BE2C (cell line): ENCODE data around the gene PHF1.
"Not testable (repeated sequence)": the region's sequence is repeated elsewhere in the genome, so short reads cannot be mapped to it uniquely, and the experiment has no call there.

Source experiments
- DNase-seq: peaks from one replicate; pipeline ENCODE4 v3.0.0-alpha.2; 2020
- H3K27me3 ChIP-seq: fragments of 250-450 bp; sonication (Bioruptor Pico); 2 replicates; pipeline ENCODE4 v1.5.1; 2020; ENCODE audit warnings: mild to moderate bottlenecking
- H3K36me3 ChIP-seq: fragments of 250-450 bp; sonication (Bioruptor Pico); 2 replicates; pipeline ENCODE4 v1.5.1; 2020; ENCODE audit warnings: mild to moderate bottlenecking
- H3K4me1 ChIP-seq: fragments of 250-450 bp; sonication (Bioruptor Pico); 2 replicates; pipeline ENCODE4 v1.5.1; 2020
- H3K4me3 ChIP-seq: 2 replicates; pipeline ENCODE4 v1.5.1; 2011; ENCODE audit warnings: low read depth, low read length
- H3K9me3 ChIP-seq: fragments of 250-450 bp; sonication (Bioruptor Pico); 2 replicates; pipeline ENCODE4 v1.5.1; 2020
- TF ChIP-seq, protein P1 (sequence below): IDR thresholded peaks from 2 replicates; pipeline ENCODE4 v1.5.1; 2012; ENCODE audit warnings: mild to moderate bottlenecking, low read depth, low read length

The PHF1 gene

DNA sequence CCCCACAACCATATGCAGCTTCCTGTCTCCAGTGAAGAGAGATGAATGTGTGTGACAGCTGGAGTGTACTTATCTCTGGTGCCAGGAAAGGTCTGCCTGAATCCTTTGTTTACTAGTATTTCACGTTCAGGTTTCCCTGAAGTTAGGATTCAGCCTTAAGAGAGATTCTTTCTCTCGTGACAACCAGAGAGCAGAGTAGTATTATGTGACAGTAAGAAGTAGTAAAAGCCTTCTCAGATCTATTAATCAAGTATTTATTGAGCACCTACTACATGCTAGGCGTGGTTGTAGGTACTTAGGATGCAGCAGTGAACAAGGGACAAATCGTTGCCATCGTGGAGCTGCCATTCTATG, 18.2 kb upstream of the PHF1 start:
- no peak for DNase-seq
- no peaks in the 10 kb centered on the region for H3K9me3 ChIP-seq
- peak overlapping the region; percentile 95 for H3K4me3 ChIP-seq

DNA sequence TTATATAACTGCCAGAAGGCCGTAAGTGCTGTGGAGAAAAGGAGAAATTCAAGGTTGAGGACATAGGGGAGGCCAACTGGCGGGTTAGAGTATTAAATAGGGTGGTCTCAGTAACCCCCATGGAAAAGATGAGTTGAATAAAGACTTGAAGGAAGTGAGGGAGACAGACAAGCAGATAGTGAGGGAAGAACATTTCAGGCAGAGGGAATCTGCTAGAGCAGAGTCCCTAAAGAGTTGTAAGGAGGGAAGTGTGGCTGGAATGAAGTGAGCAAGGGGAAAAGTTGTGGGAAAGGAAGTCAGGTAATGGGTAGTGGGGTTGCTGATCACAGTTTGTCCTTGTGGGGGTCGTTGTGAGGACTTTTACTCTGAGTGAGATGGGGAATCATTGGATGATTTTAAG, 17.8 kb upstream of the PHF1 start:
- no peak for DNase-seq
- Histone ChIP-seq H3K27me3 (no peaks in the 10 kb centered on the region), H3K36me3 (peaks cover 12% of the 10 kb centered on the region), H3K4me3 (peak overlapping the region; percentile 95), H3K9me3 (no peaks in the 10 kb centered on the region), H3K4me1 (peaks cover 10% of the 10 kb centered on the region; the same call in 1 of the 2 replicates)
- TF ChIP-seq, protein P1, sequence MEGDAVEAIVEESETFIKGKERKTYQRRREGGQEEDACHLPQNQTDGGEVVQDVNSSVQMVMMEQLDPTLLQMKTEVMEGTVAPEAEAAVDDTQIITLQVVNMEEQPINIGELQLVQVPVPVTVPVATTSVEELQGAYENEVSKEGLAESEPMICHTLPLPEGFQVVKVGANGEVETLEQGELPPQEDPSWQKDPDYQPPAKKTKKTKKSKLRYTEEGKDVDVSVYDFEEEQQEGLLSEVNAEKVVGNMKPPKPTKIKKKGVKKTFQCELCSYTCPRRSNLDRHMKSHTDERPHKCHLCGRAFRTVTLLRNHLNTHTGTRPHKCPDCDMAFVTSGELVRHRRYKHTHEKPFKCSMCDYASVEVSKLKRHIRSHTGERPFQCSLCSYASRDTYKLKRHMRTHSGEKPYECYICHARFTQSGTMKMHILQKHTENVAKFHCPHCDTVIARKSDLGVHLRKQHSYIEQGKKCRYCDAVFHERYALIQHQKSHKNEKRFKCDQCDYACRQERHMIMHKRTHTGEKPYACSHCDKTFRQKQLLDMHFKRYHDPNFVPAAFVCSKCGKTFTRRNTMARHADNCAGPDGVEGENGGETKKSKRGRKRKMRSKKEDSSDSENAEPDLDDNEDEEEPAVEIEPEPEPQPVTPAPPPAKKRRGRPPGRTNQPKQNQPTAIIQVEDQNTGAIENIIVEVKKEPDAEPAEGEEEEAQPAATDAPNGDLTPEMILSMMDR: no peak

More for the DNA sequence above, 18.2 kb upstream of the PHF1 start:
- Histone ChIP-seq H3K27me3 (no peaks in the 10 kb centered on the region), H3K36me3 (peaks cover 8% of the 10 kb centered on the region), H3K4me1 (peaks cover 10% of the 10 kb centered on the region; the same call in 1 of the 2 replicates)
- TF ChIP-seq, protein P1: no peak

DNA sequence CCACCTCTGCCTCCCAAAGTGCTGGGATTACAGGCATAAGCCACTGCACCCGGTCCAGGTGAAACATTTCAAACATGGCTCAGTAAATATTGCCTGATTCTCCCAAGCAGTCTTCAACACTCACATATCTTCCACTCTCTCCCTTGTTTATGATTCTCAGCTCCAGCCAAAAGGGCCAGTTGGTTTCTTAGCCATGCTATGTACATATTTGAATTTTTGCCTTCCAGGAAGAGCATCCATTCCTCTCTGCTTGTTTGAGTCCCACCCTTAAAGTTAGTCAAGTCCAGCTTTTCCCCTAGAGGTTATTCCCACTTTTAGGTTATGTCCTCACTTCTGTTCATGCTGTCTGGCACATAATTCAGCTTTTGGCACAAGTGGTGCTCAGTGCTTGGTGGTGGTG, 13.3 kb upstream of the PHF1 start:
- H3K27me3 ChIP-seq: no peaks in the 10 kb centered on the region
- peaks cover 3% of the 10 kb centered on the region; the same call in 1 of the 2 replicates for H3K4me1 ChIP-seq
- TF ChIP-seq, protein P1: no peak
- H3K4me3 ChIP-seq: no peak overlapping the region
- peaks cover 45% of the 10 kb centered on the region for H3K36me3 ChIP-seq
- no peak for DNase-seq
- H3K9me3 ChIP-seq: no peaks in the 10 kb centered on the region

DNA sequence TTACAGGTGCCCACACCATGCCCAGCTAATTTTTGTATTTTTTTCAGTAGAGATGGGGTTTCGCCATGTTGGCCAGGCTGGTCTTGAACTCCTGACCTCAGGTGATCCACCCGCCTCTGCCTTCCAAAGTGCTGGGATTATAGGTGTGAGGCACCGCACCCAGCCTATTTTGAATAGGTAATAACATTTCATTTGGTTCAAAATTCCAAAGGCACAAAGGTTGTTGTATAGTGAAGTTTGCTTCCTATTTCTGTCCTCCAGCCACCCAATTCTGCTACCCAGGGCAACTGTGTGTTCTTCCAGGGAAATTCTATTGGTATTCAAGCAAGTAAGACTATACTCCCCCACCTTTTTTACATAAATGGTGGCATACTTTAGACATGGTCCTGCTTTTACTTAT, 12.2 kb upstream of the PHF1 start:
- H3K4me3 ChIP-seq, H3K9me3 ChIP-seq, H3K27me3 ChIP-seq, H3K4me1 ChIP-seq, DNase-seq: not testable (repeated sequence)
- H3K36me3 ChIP-seq: peaks cover 55% of the 10 kb centered on the region

DNA sequence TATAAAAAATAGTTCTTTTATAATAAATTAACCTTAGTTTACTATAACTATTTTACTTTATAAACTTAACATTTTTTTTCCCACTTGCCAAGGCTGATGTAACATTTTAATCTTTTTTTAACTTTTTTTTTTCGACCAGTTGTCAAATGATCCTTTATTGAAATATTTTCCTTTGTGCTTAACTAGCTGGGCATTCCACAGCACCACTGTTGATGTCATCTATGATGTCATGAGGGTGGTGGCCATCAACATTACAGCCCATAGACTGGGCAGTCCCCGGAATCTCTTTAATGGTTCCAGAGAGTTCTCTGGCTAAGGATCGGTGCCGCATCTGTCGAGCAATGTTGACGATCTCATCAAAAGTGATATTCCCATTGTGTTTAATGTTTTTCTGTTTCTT, 10.9 kb upstream of the PHF1 start:
- H3K4me3 ChIP-seq, H3K4me1 ChIP-seq, H3K9me3 ChIP-seq, DNase-seq, H3K27me3 ChIP-seq: not testable (repeated sequence)
- peaks cover 65% of the 10 kb centered on the region for H3K36me3 ChIP-seq

DNA sequence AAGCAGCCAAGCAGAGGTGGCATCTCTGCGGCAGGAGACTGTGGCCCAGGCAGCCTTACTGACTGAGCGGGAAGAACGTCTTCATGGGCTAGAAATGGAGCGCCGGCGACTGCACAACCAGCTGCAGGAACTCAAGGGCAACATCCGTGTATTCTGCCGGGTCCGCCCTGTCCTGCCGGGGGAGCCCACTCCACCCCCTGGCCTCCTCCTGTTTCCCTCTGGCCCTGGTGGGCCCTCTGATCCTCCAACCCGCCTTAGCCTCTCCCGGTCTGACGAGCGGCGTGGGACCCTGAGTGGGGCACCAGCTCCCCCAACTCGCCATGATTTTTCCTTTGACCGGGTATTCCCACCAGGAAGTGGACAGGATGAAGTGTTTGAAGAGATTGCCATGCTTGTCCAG, 5.9 kb upstream of the PHF1 start:
- H3K36me3 ChIP-seq: peaks cover 80% of the 10 kb centered on the region

DNA sequence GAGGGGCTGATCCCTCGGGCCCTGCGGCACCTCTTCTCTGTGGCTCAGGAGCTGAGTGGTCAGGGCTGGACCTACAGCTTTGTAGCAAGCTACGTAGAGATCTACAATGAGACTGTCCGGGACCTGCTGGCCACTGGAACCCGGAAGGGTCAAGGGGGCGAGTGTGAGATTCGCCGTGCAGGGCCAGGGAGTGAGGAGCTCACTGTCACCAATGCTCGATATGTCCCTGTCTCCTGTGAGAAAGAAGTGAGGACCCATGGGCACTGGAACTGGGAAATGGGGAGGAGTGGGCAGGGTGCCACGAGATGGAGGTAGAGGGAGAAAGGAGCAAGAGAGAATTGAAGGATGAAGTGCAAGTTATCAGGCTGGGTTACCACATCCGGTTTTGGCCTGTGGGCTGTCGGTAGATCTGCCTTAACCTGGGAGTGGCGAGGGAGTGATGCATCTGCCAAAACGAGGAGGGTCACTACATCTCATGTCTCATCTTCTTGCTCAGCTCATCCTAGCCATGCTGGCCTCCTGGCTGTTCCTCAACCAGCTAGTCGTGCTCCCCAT, 5.4 kb upstream of the PHF1 start:
- TF ChIP-seq, protein P1: no peak
- no peak for DNase-seq
- H3K9me3 ChIP-seq: no peaks in the 10 kb centered on the region
- H3K4me1 ChIP-seq: peaks cover 3% of the 10 kb centered on the region; the same call in 1 of the 2 replicates
- no peak overlapping the region for H3K4me3 ChIP-seq
- peaks cover 76% of the 10 kb centered on the region for H3K36me3 ChIP-seq
- H3K27me3 ChIP-seq: no peaks in the 10 kb centered on the region

More for the DNA sequence above, 5.9 kb upstream of the PHF1 start:
- no peak for DNase-seq
- Histone ChIP-seq H3K9me3 (no peaks in the 10 kb centered on the region), H3K4me3 (no peak overlapping the region), H3K4me1 (peaks cover 3% of the 10 kb centered on the region; the same call in 1 of the 2 replicates), H3K27me3 (no peaks in the 10 kb centered on the region)
- TF ChIP-seq, protein P1: no peak
